PC-9 (cell line): ENCODE measurements around the gene COL4A2. TPM values are rescaled to one million over a fixed set of nuclear protein-coding genes. Genes with fewer than 3 reads are reported as not detected.

Source experiments
- BruUV-seq: library from RNA; stranded (reverse); fragments of 400-500 nt; replicated peaks from 2 replicates; lab custom pipeline; 2021; lab: Mats Ljungman, UMichigan
- CTCF ChIA-PET: fragments of 300-600 bp; sonication (Branson Sonifier 250); formaldehyde crosslinking; loops from one replicate; lab custom pipeline; 2022; ENCODE audit warnings: antibody characterized with exemption; lab: Charles Lee
- POLR2A ChIA-PET: fragments of 300-600 bp; sonication (Branson Sonifier 250); formaldehyde crosslinking; loops from one replicate; lab custom pipeline; 2022; ENCODE audit warnings: antibody characterized with exemption; ENCODE audit not compliant: unreplicated experiment; lab: Charles Lee
- DNase-seq, 2 experiments: peaks; one replicate each; pipeline versions ENCODE4 v3.0.0 to v3.0.0-alpha.2; 2015 to 2022; ENCODE audit warnings: mixed read lengths in 1 of 2
- H2AFZ ChIP-seq: fragments of 200-600 bp; sonication (generic); 2 replicates; pipeline ENCODE4 v1.8.1; 2017; ENCODE audit warnings: antibody characterized with exemption
- H3F3A ChIP-seq: fragments of 200-600 bp; sonication (generic); 2 replicates; pipeline ENCODE4 v1.8.1; 2017; ENCODE audit warnings: antibody characterized with exemption, mild to moderate bottlenecking, low read depth; ENCODE audit not compliant: insufficient read depth
- H3K27ac ChIP-seq: fragments of 200-600 bp; sonication (generic); 2 replicates; pipeline ENCODE4 v1.6.1; 2016; ENCODE audit warnings: mixed run types
- H3K27me3 ChIP-seq: fragments of 200-600 bp; sonication (generic); 2 replicates; pipeline ENCODE4 v1.6.1; 2016; ENCODE audit warnings: low read depth, mixed run types; ENCODE audit not compliant: insufficient read depth
- H3K36me3 ChIP-seq: fragments of 200-600 bp; sonication (generic); 2 replicates; pipeline ENCODE4 v1.6.1; 2016; ENCODE audit warnings: low read depth, mixed run types
- H3K4me1 ChIP-seq: fragments of 200-600 bp; sonication (generic); replicated peaks from 2 replicates; pipeline ENCODE4 v1.6.1; 2016; ENCODE audit warnings: mixed run types; ENCODE audit not compliant: insufficient read depth
- H3K4me2 ChIP-seq: fragments of 200-600 bp; sonication (generic); 2 replicates; pipeline ENCODE4 v1.6.1; 2017; ENCODE audit warnings: mixed run types
- H3K4me3 ChIP-seq: fragments of 200-600 bp; sonication (generic); 2 replicates; pipeline ENCODE4 v1.6.1; 2016; ENCODE audit warnings: mixed run types
- H3K79me2 ChIP-seq: fragments of 200-600 bp; sonication (generic); 2 replicates; pipeline ENCODE4 v1.6.1; 2017; ENCODE audit warnings: low read depth, mixed run types
- H3K9me2 ChIP-seq: fragments of 200-600 bp; sonication (generic); 2 replicates; pipeline ENCODE4 v1.8.1; 2017; ENCODE audit warnings: mild to moderate bottlenecking; ENCODE audit not compliant: insufficient read depth
- H3K9me3 ChIP-seq: fragments of 200-600 bp; sonication (generic); 2 replicates; pipeline ENCODE4 v1.8.1; 2016; ENCODE audit warnings: low read depth; ENCODE audit not compliant: insufficient read depth
- H4K20me1 ChIP-seq: fragments of 200-600 bp; sonication (generic); 2 replicates; pipeline ENCODE4 v1.8.1; 2017; ENCODE audit not compliant: insufficient read depth
- CTCF ChIP-seq: fragments of 200-600 bp; sonication (generic); conservative IDR thresholded peaks from 2 replicates; pipeline ENCODE4 v1.6.1; 2017; ENCODE audit warnings: mixed run types, antibody characterized with exemption, mild to moderate bottlenecking, moderate library complexity
- EZH2 ChIP-seq: fragments of 200-600 bp; sonication (generic); IDR thresholded peaks from 2 replicates; pipeline ENCODE4 v1.8.0; 2017; ENCODE audit warnings: antibody characterized with exemption, low read depth
- intact Hi-C: fragments of 100-400 bp; cut with micrococcal nuclease; formaldehyde crosslinking; loops from one replicate; pipeline ENCODE4 v1.10.0; 2022; ENCODE audit not compliant: unreplicated experiment
- total RNA-seq: library from RNA; stranded (reverse); gene quantifications from 2 replicates; pipeline ENCODE4 v1.2.3, GENCODE V29; 2021

The COL4A2 gene
- total RNA-seq, 1 experiment from 2014 or later, result 1.2 TPM

GRCh38 chr13:110289661-110290060, 17.4 kb upstream of the COL4A2 start:
- intact Hi-C loops, result no loop called here
- no peaks in the 10 kb centered on the region for H4K20me1 ChIP-seq
- no peak for TF ChIP-seq CTCF
- TF ChIP-seq EZH2, result no peak
- POLR2A ChIA-PET, result no interaction called here
- peaks cover 24% of the 10 kb centered on the region for H3K4me1 ChIP-seq
- H3K79me2 ChIP-seq, result no peaks in the 10 kb centered on the region
- no peak overlapping the region for H3K4me3 ChIP-seq
- no peaks in the 10 kb centered on the region for H3K9me2 ChIP-seq
- H3K4me2 ChIP-seq, result no peak overlapping the region
- CTCF ChIA-PET, result no interaction called here
- peaks cover 18% of the 10 kb centered on the region for H3F3A ChIP-seq
- no TSS peak for BruUV-seq
- H2AFZ ChIP-seq, result no peak overlapping the region
- H3K9me3 ChIP-seq, result no peaks in the 10 kb centered on the region
- H3K27me3 ChIP-seq, result no peaks in the 10 kb centered on the region
- DNase-seq, result no peak
- H3K36me3 ChIP-seq, result no peaks in the 10 kb centered on the region
- H3K27ac ChIP-seq, result no peak overlapping the region

GRCh38 chr13:110290153-110290552, 16.9 kb upstream of the COL4A2 start:
- TF ChIP-seq EZH2 (no peak), CTCF (no peak)
- peaks cover 18% of the 10 kb centered on the region for H3F3A ChIP-seq
- H3K9me3 ChIP-seq, result no peaks in the 10 kb centered on the region
- no peaks in the 10 kb centered on the region for H4K20me1 ChIP-seq
- intact Hi-C loops, result no loop called here
- no peaks in the 10 kb centered on the region for H3K9me2 ChIP-seq
- no peak overlapping the region for H3K4me2 ChIP-seq
- H3K36me3 ChIP-seq, result no peaks in the 10 kb centered on the region
- no peak overlapping the region for H2AFZ ChIP-seq
- H3K27me3 ChIP-seq, result no peaks in the 10 kb centered on the region
- H3K4me3 ChIP-seq, result no peak overlapping the region
- H3K79me2 ChIP-seq, result no peaks in the 10 kb centered on the region
- no TSS peak for BruUV-seq
- peaks cover 24% of the 10 kb centered on the region for H3K4me1 ChIP-seq
- ChIA-PET CTCF (interaction anchor here (0.6 kb wide), 1 partner anchor 1448 kb away, joined by 3 read pairs; no protein-coding TSS in a partner anchor), POLR2A (no interaction called here)
- DNase-seq, result no peak
- H3K27ac ChIP-seq, result no peak overlapping the region

GRCh38 chr13:110290826-110291225, 16.3 kb upstream of the COL4A2 start:
- no peaks in the 10 kb centered on the region for H4K20me1 ChIP-seq
- no peak for TF ChIP-seq EZH2
- TF ChIP-seq CTCF, result no peak
- no peak overlapping the region for H3K27ac ChIP-seq
- H3F3A ChIP-seq, result peaks cover 18% of the 10 kb centered on the region
- no peak overlapping the region for H2AFZ ChIP-seq
- H3K36me3 ChIP-seq, result no peaks in the 10 kb centered on the region
- H3K9me2 ChIP-seq, result no peaks in the 10 kb centered on the region
- CTCF ChIA-PET, result interaction anchor here (0.6 kb wide), 1 partner anchor 1449 kb away, joined by 3 read pairs; no protein-coding TSS in a partner anchor
- H3K4me3 ChIP-seq, result no peak overlapping the region
- POLR2A ChIA-PET, result no interaction called here
- H3K4me1 ChIP-seq, result peaks cover 21% of the 10 kb centered on the region
- H3K79me2 ChIP-seq, result no peaks in the 10 kb centered on the region
- H3K9me3 ChIP-seq, result no peaks in the 10 kb centered on the region
- no peak for DNase-seq
- no peak overlapping the region for H3K4me2 ChIP-seq
- intact Hi-C loops, result no loop called here
- H3K27me3 ChIP-seq, result no peaks in the 10 kb centered on the region
- BruUV-seq, result no TSS peak
